ENCODE results near the gene GZMM. TPM values are rescaled to one million over a fixed set of nuclear protein-coding genes. Genes with fewer than 3 reads are reported as not detected.

The GZMM gene
- total RNA-seq, 1 experiment from 2014 or later, result 0.66 TPM

GRCh38 chr19:497491-497868, 46.4 kb upstream of the GZMM start:
- H3K4me1 Mint-ChIP-seq, result peaks cover under 1 to 16% of the 10 kb centered on the region in 2 experiments; a peak in 3 of 4 replicates
- no peaks in the 10 kb centered on the region for H3K9me3 ChIP-seq (ENCODE audit: control insufficient read depth, low read depth, low read length)
- H3K36me3 Mint-ChIP-seq (ENCODE audit: insufficient read depth in 1 of 3, low read depth in 3 of 3), result peaks cover 0 to 2% (median 0%) of the 10 kb centered on the region in 3 experiments; a peak in 2 of 7 replicates
- H2BK15ac ChIP-seq (ENCODE audit: low read depth, low read length), result no peak overlapping the region
- H4K5ac ChIP-seq (ENCODE audit: insufficient read length, low read depth, low read length), result no peak overlapping the region
- H3K9me3 Mint-ChIP-seq, result peaks cover 8 to 10% of the 10 kb centered on the region in 2 experiments
- no peak overlapping the region for H2BK20ac ChIP-seq (ENCODE audit: low read depth, low read length, poor library complexity, severe bottlenecking)
- H3K23me2 ChIP-seq (ENCODE audit: insufficient read length, low read depth, low read length, poor library complexity, severe bottlenecking), result peaks cover 9% of the 10 kb centered on the region
- no peak overlapping the region for H2BK12ac ChIP-seq (ENCODE audit: insufficient read length, low read depth, low read length)
- H3K23ac ChIP-seq (ENCODE audit: insufficient read length, low read depth, low read length), result no peak overlapping the region
- H3K4me3 Mint-ChIP-seq, result peak overlapping the region; percentile 37 to 81
- no peaks in the 10 kb centered on the region for H4K20me1 ChIP-seq (ENCODE audit: control insufficient read depth, insufficient read depth, insufficient read length)
- peaks cover 14% of the 10 kb centered on the region; the same call in 1 of the 2 replicates for H3K27me3 ChIP-seq (ENCODE audit: insufficient read depth, low read length)
- H2BK120ac ChIP-seq (ENCODE audit: low read depth, low read length, poor library complexity, severe bottlenecking), result no peak overlapping the region
- no peaks in the 10 kb centered on the region for H3K4me1 ChIP-seq (ENCODE audit: insufficient read depth, low read length)
- H3K56ac ChIP-seq (ENCODE audit: insufficient read length, low read depth, low read length), result no peak overlapping the region
- H4K8ac ChIP-seq (replicated peaks; ENCODE audit: insufficient read length, low read depth, low read length), result no peak overlapping the region
- H3K79me1 ChIP-seq (ENCODE audit: insufficient read depth, low read depth, low read length, poor library complexity, severe bottlenecking), result no peaks in the 10 kb centered on the region
- TF ChIP-seq CTCF (conservative IDR thresholded peaks at IDR 0.05), result no peak
- H3K27ac Mint-ChIP-seq, result no peak overlapping the region
- H2AK5ac ChIP-seq (ENCODE audit: insufficient read length, low read length), result no peak overlapping the region
- no peak overlapping the region for H4K91ac ChIP-seq (ENCODE audit: insufficient read length, low read depth, low read length)
- H3K4me2 ChIP-seq (ENCODE audit: insufficient read depth, insufficient read length, low read length), result peak overlapping the region; percentile 48
- H3K9ac ChIP-seq (ENCODE audit: extremely low read depth, insufficient read length, low read length), result no peak overlapping the region
- no peak overlapping the region for H3K27ac ChIP-seq (ENCODE audit: insufficient read length, low read depth, low read length)
- peaks cover 58% of the 10 kb centered on the region for H3K27me3 Mint-ChIP-seq (ENCODE audit: low read depth)
- H3K79me2 ChIP-seq (ENCODE audit: insufficient read depth, low read length), result no peaks in the 10 kb centered on the region
- DNase-seq, result no peak
- no peak overlapping the region for H3K14ac ChIP-seq (ENCODE audit: insufficient read depth, low read length)
- no peak overlapping the region for H2BK5ac ChIP-seq (ENCODE audit: insufficient read length, low read length)
- no CpG with 5 or more reads among the region's 36 CpGs for WGBS (ENCODE audit: extremely low coverage, insufficient read length, low lambda C conversion rate)
- no peak overlapping the region for H3K18ac ChIP-seq (ENCODE audit: insufficient read length, low read depth, low read length)
- no peak overlapping the region for H3K4ac ChIP-seq (ENCODE audit: low read depth, low read length)
- no peak overlapping the region for H2AFZ ChIP-seq (ENCODE audit: low read length)
- no peak overlapping the region for H3T11ph ChIP-seq (ENCODE audit: low read length)
